Mammary epithelial cell (primary cell): ENCODE results near the gene SMCR8.

Experiments used
- EZH2 ChIP-seq: IDR thresholded peaks from 2 replicates; pipeline ENCODE4 v1.6.1; 2012; ENCODE audit warnings: low read length, inconsistent platforms, borderline replicate concordance
- TF ChIP-seq, protein P1 (sequence below), 2 donors: IDR thresholded peaks in 1 of 2; conservative IDR thresholded peaks in 1 of 2; 2 replicates each; pipeline ENCODE4 v1.5.1; 2011 to 2012; ENCODE audit warnings: inconsistent platforms in 2 of 2, low read length in 2 of 2, mild to moderate bottlenecking in 2 of 2, control low read depth in 1 of 2, low read depth in 1 of 2; ENCODE audit not compliant: insufficient read depth in 1 of 2; ENCODE audit errors: extremely low read depth in 1 of 2

DNA sequence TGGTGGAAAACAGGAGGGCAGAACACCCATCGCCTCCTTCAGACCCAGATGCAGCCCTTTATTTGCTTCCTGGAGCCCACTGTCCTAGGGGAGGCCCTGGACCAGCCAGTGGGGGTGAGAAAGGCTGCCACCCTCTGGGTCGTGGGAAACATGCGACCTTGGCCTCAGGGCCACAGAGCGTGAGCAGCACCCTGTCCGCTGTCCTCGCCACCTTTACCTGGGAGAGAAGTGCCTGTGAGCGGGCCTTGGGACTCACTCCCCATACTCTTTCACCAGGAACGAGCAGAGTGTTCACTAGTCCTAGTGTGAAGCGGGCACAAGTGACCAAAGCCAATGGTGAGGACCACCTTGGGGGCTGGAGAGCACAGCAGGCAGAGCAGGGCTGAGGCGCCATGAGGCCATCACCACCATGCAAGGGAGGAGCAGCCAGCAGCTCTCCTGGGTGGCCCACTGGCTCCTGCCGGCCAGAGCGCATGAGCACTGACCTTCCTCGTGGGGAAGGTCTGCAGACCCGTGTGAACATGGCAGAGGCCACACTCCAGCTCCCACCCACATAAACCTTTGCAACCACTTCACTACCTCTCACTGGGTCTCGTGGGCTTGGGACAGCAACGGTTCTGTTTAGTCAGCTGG is 8.5 kb downstream of the SMCR8 start:
- no peak for TF ChIP-seq EZH2
- TF ChIP-seq, protein P1, sequence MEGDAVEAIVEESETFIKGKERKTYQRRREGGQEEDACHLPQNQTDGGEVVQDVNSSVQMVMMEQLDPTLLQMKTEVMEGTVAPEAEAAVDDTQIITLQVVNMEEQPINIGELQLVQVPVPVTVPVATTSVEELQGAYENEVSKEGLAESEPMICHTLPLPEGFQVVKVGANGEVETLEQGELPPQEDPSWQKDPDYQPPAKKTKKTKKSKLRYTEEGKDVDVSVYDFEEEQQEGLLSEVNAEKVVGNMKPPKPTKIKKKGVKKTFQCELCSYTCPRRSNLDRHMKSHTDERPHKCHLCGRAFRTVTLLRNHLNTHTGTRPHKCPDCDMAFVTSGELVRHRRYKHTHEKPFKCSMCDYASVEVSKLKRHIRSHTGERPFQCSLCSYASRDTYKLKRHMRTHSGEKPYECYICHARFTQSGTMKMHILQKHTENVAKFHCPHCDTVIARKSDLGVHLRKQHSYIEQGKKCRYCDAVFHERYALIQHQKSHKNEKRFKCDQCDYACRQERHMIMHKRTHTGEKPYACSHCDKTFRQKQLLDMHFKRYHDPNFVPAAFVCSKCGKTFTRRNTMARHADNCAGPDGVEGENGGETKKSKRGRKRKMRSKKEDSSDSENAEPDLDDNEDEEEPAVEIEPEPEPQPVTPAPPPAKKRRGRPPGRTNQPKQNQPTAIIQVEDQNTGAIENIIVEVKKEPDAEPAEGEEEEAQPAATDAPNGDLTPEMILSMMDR (conservative IDR thresholded peaks at IDR 0.05 in 1 of 2, IDR thresholded peaks at IDR 0.05 in 1 of 2; ENCODE audit: extremely low read depth in 1 of 2, insufficient read depth in 1 of 2, low read depth in 1 of 2, low read length in 2 of 2), result no peak
